ENCODE measurements around the gene TCF7L2. TPM values are rescaled to one million over a fixed set of nuclear protein-coding genes. Genes with fewer than 3 reads are reported as not detected.

The TCF7L2 gene
- total RNA-seq (2022; extraction: Qiagen RNA extraction; ENCODE audit: low read depth), result 15.2 to 25.2 TPM (median 18.3 TPM) in 5 replicates

GRCh38 chr10:112949875-112950507 lies at the start of gene TCF7L2:
TCF7L2 (plus strand) TSS chr10:112950247; CDS start chr10:112950757, 510 bp downstream.

Data from A549 treated with ZK216348 at 1 μM for 4 hours (cell line).